ENCODE measurements around the gene IFT22. TPM values are rescaled to one million over a fixed set of nuclear protein-coding genes. Genes with fewer than 3 reads are reported as not detected.

The IFT22 gene
- total and polyA plus RNA-seq, 2 of the 8 experiments (the other 6 are each of a cell fraction or from before 2014, with no cell fraction given) = 17.7 to 18.9 TPM

DNA sequence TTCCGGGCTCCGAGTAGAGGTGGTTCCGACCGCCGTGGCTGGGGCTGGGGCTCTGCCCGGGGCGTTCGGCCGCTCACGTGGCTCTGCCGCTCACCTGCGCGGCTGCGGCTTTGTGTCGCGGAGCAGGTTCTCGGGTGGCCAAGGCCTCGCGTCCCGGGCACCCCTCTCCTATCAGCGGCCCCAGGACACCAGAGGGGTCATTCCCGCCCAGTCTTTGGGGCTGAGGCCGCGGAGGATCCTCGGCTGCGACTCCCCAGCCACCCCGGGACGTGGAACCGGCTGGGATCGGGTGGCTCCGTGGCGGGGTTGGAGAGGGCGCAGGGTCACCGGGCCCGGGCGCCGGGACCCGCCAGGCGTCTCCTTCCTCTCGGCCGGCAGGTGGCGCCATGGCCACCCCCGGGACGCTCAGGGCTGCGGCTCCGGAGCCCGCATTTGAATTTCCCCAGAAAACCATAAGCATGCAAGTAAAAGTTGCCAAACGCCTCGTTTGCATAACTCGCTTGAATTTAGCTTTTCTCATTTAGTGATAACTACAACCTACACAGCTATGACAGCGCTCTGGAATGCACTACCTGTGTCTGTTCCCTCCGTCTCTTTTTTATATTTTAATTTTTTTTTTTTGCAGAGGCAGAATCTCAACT, 42.2 kb upstream of the IFT22 start (continued):
- TF ChIP-seq, protein P1, sequence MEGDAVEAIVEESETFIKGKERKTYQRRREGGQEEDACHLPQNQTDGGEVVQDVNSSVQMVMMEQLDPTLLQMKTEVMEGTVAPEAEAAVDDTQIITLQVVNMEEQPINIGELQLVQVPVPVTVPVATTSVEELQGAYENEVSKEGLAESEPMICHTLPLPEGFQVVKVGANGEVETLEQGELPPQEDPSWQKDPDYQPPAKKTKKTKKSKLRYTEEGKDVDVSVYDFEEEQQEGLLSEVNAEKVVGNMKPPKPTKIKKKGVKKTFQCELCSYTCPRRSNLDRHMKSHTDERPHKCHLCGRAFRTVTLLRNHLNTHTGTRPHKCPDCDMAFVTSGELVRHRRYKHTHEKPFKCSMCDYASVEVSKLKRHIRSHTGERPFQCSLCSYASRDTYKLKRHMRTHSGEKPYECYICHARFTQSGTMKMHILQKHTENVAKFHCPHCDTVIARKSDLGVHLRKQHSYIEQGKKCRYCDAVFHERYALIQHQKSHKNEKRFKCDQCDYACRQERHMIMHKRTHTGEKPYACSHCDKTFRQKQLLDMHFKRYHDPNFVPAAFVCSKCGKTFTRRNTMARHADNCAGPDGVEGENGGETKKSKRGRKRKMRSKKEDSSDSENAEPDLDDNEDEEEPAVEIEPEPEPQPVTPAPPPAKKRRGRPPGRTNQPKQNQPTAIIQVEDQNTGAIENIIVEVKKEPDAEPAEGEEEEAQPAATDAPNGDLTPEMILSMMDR (IDR thresholded peaks at IDR 0.05; ENCODE audit: control extremely low read depth in 1 of 3, insufficient read depth in 1 of 3, low read depth in 1 of 3, low read length in 3 of 3) = peak; percentile 73 to 94 (median 74)
- TF ChIP-seq MAFK (IDR thresholded peaks at IDR 0.05; ENCODE audit: low read depth, low read length) = no peak
- no peak for TF ChIP-seq RXRA (IDR thresholded peaks at IDR 0.05; ENCODE audit: insufficient read depth, low read depth, low read length)
- TF ChIP-seq KDM5A (IDR thresholded peaks at IDR 0.05; ENCODE audit: low read length) = no peak
- no peak for TF ChIP-seq SIN3A (conservative IDR thresholded peaks at IDR 0.05 in 1 of 2, IDR thresholded peaks at IDR 0.05 in 1 of 2; ENCODE audit: low read depth in 1 of 2, low read length in 2 of 2)
- no peak for TF ChIP-seq HDAC6 (IDR thresholded peaks at IDR 0.05; ENCODE audit: low read depth, low read length)
- TF ChIP-seq TCF12 (IDR thresholded peaks at IDR 0.05; ENCODE audit: low read depth, low read length) = no peak
- TF ChIP-seq CBX5 (IDR thresholded peaks at IDR 0.05; ENCODE audit: low read depth, low read length) = no peak
- TF ChIP-seq CREB1 (IDR thresholded peaks at IDR 0.05) = 0 out of 2 replicates have a peak, but pooled peaks have one; percentile 24
- TF ChIP-seq JUND (IDR thresholded peaks at IDR 0.05; ENCODE audit: low read length) = peak; percentile 26; the same call in 1 of the 2 replicates
- TF ChIP-seq SP1 (IDR thresholded peaks at IDR 0.05; ENCODE audit: low read depth, low read length) = no peak
- TF ChIP-seq ASH2L (IDR thresholded peaks at IDR 0.05; ENCODE audit: low read length) = peak; percentile 62
- TF ChIP-seq BCL11A (IDR thresholded peaks at IDR 0.05; ENCODE audit: low read depth in 2 of 2, low read length in 2 of 2) = no peak
- TF ChIP-seq POU5F1 (IDR thresholded peaks at IDR 0.05; ENCODE audit: low read depth, low read length) = no peak
- no peak for TF ChIP-seq KDM1A (IDR thresholded peaks at IDR 0.05; ENCODE audit: borderline replicate concordance, low read length)
- TF ChIP-seq, protein P2, sequence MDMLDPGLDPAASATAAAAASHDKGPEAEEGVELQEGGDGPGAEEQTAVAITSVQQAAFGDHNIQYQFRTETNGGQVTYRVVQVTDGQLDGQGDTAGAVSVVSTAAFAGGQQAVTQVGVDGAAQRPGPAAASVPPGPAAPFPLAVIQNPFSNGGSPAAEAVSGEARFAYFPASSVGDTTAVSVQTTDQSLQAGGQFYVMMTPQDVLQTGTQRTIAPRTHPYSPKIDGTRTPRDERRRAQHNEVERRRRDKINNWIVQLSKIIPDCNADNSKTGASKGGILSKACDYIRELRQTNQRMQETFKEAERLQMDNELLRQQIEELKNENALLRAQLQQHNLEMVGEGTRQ (IDR thresholded peaks at IDR 0.05; ENCODE audit: low read length) = no peak

Measured in H1 (cell line).